ENCODE measurements around the gene DHX16. TPM values are rescaled to one million over a fixed set of nuclear protein-coding genes. Genes with fewer than 3 reads are reported as not detected.

DHX16 gene
- total RNA-seq, 4 donors from 2014 or later = 11.4 to 26.6 (median 24.4) TPM

- no peak for DNase-seq
- no peaks in the 10 kb centered on the region for H3K27me3 ChIP-seq
- no peak for TF ChIP-seq POLR2A (IDR thresholded peaks at IDR 0.05)
- TF ChIP-seq CTCF (IDR thresholded peaks at IDR 0.05) = no peak
- H3K9me3 ChIP-seq = no peaks in the 10 kb centered on the region
- peak overlapping the region; percentile 73 to 92 (median 82) for H3K4me3 ChIP-seq
- H3K27ac ChIP-seq = peak overlapping the region; percentile 96 to 99 (median 98)
- WGBS, 2 donors = 8 to 17% methylated on average over 10 to 13 of the region's 29 CpGs
- intact Hi-C loops (cut with DNase I) = loop anchor here (10.0 kb wide), 1 partner anchor 199 kb away; the partner anchor contains the start of gene DDR1
- peaks cover 0 to 7% (median 0%) of the 10 kb centered on the region in 3 donors for H3K36me3 ChIP-seq
- H3K4me1 ChIP-seq = peaks cover 58 to 92% (median 67%) of the 10 kb centered on the region in 3 donors
Observed at GRCh38 chr6:30685157-30686008, 12.6 kb upstream of the DHX16 start.

GRCh38 chr6:30684386-30685156 is 11.8 kb upstream of the DHX16 start:
- TF ChIP-seq POLR2A (IDR thresholded peaks at IDR 0.05) (no peak), CTCF (IDR thresholded peaks at IDR 0.05) (no peak)
- Histone ChIP-seq H3K4me3 (peak overlapping the region; percentile 73 to 92 (median 82)), H3K4me1 (peaks cover 57 to 92% (median 67%) of the 10 kb centered on the region in 3 donors), H3K36me3 (peaks cover 0 to 14% (median 0%) of the 10 kb centered on the region in 3 donors), H3K27me3 (no peaks in the 10 kb centered on the region), H3K9me3 (no peaks in the 10 kb centered on the region), H3K27ac (peak overlapping the region; percentile 96 to 99 (median 98))
- intact Hi-C loops (cut with DNase I) = loop anchor here (10.0 kb wide), 1 partner anchor 200 kb away; the partner anchor contains the start of gene DDR1
- 2 to 4% methylated on average over 10 to 12 of the region's 21 CpGs for WGBS, 2 donors
- DNase-seq = no peak

GRCh38 chr6:30683980-30684338 is 11.2 kb upstream of the DHX16 start:
- DNase-seq = no peak
- Histone ChIP-seq H3K4me3 (peak overlapping the region; percentile 73 to 92 (median 82)), H3K4me1 (peaks cover 57 to 92% (median 65%) of the 10 kb centered on the region in 3 donors), H3K27ac (peak overlapping the region; percentile 96 to 99 (median 98)), H3K36me3 (peaks cover 0 to 14% (median 0%) of the 10 kb centered on the region in 3 donors), H3K9me3 (no peaks in the 10 kb centered on the region), H3K27me3 (no peaks in the 10 kb centered on the region)
- WGBS, 2 donors = 0 to 3% methylated on average over 2 of the region's 2 CpGs
- peak in 1 of 4 donors; percentile 27 for TF ChIP-seq POLR2A (IDR thresholded peaks at IDR 0.05)
- TF ChIP-seq CTCF (IDR thresholded peaks at IDR 0.05) = no peak
- intact Hi-C loops (cut with DNase I) = loop anchor here (10.0 kb wide), 1 partner anchor 201 kb away; the partner anchor contains the start of gene DDR1

- WGBS, 2 donors = 0 to 4% methylated on average over 6 of the region's 7 CpGs
- intact Hi-C loops (cut with DNase I) = loop anchor here (10.0 kb wide), 1 partner anchor 201 kb away; the partner anchor contains the start of gene DDR1
- peak overlapping the region; percentile 96 to 99 (median 98) for H3K27ac ChIP-seq
- peaks cover 0 to 19% (median 0%) of the 10 kb centered on the region in 3 donors for H3K36me3 ChIP-seq
- peaks cover 55 to 91% (median 59%) of the 10 kb centered on the region in 3 donors for H3K4me1 ChIP-seq
- no peaks in the 10 kb centered on the region for H3K27me3 ChIP-seq
- DNase-seq = no peak
- TF ChIP-seq CTCF (IDR thresholded peaks at IDR 0.05) = no peak
- no peak for TF ChIP-seq POLR2A (IDR thresholded peaks at IDR 0.05)
- H3K9me3 ChIP-seq = no peaks in the 10 kb centered on the region
- H3K4me3 ChIP-seq = peak overlapping the region; percentile 73 to 92 (median 82)
Observed at GRCh38 chr6:30683183-30683979, 10.6 kb upstream of the DHX16 start.
